AG08396 (cell line): ENCODE data around the gene GRIK3.

Source experiments
- DNase-seq: peaks from one replicate; pipeline ENCODE4 v3.0.0; 2012; ENCODE audit warnings: low spot score, mixed read lengths

GRIK3 gene

DNA sequence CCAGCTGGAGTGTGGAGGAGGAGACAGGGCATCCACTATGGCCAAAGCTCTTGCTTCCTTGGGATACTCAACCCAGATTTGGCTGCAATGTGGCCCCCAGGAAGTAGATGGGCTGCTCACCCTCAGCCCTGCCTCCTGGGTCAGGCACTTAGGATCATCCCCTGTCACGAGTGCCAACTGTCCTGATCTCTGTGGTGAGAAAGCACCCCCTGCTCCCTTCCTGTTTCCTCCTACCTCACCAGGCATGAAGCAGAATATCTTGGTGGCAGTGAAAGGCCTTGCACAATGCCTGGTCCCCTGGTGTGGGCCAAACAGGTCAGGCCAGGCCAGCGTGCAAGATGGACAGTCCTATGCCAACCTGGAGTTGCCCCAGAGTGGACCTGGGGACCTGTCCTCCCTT lies 211.7 kb downstream of the GRIK3 start:
- DNase-seq: no peak

DNA sequence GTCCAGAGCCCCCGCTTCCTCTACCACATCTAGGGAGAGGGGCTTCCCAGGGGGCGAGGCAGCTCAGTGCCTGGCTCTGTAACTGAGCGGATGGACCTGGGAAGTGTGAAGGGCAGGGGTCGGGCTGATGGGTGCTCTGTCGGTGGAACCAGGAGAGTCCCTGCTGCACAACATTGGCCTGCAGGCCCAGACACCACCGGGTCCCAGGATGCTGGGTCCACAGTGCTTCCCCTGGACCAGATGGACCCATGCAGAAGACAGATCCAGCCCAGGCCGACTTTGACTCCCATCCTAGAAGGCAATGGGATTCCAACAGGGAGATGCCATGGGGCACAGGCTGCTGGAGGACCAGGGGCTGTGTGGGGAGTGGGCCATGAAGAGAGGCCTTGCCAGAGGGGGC lies 212.9 kb downstream of the GRIK3 start:
- no peak for DNase-seq

DNA sequence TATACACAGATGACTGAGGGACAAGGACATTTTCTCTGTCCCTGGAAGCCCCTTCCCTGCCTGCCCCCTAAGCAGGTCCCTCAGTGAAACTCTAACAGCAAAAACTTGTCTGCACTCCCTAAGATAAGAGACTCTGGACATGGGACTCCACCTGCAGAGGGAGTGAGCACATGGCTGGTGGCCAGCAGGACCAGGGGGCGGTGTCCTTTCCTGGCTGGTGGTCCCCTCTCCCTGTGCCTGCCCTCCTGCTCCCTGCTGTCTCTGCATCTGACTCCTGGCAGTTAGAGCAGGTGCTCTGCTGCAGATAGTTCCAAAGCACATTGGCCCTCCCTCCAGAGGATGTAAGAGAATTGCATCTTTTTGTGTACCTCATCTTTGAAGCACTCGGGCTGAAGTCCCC lies 215.5 kb downstream of the GRIK3 start:
- DNase-seq: no peak

DNA sequence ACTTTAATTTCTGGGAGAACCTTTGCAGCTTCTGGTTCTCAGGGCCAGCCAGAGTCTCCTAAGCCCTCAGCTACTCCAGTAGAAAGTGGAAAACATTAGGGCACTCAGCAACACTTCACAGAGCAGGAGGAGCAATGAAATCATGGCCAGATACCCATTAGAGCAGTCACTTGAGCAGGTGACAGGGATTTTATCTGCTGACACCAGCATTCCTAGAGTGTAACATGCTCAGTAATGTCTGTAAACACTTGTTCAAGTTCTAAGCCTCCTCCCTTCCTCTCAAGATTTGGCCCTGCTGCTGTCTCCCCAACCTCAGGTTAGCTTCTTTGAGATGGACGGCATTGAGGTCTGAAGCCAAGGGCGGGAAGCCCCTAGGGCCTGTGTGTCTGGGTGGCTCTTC lies 218.0 kb downstream of the GRIK3 start:
- no peak for DNase-seq

DNA sequence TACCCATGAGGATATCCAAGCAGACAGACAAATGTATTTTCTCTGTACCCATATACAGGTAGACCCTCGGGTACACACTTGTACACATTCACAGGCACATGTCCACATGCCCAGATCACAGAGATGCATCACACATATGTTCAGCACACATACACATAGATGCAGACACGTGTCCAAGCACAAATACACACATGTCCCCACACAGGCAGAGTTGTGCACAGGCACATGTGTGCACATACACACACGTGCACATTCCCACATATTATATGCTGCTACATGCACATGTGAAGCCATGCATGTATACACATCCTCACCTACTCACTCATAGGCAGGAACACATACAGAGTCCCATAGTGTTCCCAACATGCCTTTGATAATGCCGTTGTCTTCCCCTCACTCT lies 219.5 kb downstream of the GRIK3 start:
- DNase-seq: no peak

DNA sequence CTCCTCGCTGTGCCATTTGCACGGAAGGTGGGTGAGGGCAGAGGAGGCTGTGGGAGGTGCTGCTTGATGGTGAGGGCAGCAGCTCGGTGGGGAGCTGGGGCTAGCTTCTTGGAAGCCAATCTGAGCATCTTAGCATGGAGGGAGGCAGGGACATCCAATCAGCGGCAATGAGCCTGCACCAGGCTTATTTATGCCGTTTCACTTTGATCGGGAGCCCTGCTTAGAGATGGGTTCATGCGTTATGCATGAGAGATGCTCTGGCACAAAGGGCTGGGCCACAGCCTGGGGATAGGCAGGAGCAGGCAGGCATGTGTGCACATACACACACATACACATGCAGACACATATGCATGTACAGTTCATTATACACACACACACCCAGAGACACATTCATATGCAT lies 220.2 kb downstream of the GRIK3 start:
- DNase-seq: no peak

DNA sequence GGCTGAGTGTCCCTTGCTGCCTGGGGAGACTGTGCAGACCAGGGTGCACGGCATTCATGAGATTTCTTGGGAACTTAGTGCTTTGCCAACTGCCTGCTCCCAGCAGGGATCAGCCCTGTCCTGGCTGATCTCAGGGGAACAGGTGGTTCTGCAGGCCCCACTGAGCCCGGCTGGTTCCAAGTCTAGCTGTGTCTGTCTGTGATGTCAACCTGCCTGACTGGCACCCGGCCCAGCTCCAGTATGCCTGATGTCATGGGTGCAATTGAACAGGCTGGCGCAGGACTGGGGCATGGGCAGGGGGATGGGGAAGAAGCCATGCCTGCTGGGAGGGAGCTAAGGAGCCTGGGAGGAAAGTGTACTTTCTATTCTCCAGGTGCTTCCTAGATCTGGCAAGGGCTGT lies 227.1 kb downstream of the GRIK3 start:
- DNase-seq: no peak

DNA sequence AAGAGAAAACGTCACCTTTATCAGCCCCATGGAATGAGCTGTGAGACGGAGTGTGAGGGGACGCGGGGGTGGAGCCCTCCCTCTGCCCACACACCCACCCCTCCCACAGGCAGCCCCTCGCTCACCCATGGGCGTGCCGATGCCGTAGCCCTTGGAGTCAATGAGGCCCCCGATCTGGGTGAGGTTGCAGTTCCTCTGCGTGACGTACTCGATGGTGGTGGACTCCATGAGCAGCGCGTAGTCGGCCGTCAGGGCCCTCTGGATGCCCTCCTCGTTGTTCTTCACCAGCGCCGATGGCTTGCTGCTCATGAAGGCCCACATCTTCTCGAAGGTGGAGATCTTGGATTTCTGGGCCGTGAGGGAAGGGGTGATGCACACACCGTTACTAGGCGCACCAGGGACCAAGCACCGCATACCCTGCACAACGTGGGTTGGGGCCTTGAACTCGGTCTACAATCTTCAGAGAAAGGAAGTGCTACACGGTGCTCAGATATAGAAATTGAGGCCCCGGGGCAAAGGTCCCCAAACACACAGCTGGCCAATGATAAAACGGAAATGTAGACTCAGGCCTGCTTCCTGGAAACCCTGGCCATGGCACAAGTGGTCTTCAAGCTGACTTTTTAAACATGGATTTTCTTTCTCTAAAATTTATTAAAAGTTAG lies 228.2 kb downstream of the GRIK3 start:
- no peak for DNase-seq

DNA sequence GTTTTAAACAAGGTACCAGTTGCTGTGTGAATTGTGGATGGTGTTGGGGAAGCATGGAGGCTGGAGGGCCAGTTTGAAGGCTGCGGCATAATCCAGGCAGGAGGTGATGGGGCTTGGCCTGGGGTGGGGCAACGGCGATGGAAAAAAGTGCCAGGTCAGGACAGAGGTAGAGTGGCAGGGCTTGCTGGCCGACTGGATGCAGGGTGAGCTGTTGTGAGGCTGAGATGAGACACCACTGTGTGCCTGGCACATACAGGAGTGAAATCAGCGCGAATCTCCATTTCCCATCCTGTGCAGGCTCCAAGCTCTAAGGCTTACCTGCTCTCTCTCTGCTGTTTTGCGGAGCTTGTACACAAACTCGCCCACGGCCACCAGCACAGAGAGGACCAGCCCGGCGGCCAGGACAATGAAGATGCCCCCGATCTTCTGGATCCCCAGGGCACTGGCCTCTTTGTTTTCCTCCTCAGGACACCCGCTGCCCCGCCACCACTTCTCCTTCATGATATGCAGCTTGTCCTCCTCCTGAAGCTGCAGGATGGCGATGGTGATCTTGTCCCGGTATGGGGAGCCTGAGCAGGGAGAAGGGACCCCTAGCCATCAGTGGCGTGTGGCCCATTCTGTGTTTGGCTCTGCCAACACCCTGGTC lies 229.5 kb downstream of the GRIK3 start:
- no peak for DNase-seq

DNA sequence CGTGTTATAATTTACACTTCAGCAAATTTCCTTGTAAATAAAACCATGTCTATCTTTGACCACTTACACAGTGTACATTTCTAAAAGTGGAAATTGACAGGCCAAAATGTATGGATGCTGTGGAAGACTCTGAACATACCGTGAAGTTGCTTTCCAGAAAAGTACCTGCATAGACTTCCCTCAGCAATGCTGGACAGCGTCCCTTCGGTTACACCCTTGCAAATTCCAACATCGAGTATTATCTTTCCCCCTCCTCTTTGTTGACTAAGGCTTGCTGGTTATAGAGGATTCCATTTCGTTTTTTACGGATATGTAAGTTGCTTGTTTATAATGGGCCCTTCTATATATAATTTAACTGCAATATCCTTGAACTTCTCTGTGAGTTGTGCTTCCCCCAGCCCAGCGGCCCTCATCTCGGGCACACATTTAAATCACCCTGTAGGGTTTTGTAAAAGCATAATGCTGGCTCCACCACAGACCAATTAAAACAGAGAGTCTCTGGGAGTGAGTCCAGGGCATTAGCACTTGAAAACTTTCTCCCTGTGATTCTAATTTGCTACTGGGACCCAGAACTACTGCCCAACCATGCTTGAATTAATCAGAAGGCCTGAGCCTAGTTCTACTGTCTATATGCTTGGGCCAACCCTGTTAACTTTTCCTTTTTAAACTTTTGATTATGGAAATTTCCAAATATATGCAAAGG lies 230.3 kb downstream of the GRIK3 start:
- no peak for DNase-seq

DNA sequence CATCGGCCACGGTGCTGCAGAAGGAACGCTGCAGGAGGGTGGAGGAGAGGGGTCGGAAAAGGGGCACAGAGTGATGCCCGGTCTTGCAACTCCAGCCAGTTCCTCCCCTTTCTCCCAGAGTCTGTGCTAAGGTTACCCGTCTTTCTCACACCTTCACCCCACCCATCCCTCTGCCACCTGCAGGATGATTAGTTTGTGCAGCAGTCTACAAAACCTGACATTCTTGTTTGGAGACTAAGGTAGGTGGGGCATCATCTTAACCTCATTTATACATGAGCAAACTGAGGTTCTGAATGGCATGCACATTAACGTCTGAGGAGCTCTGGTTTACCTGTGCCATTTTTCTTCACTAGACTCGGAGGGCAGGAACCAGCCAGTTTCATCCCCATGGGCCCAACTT lies 232.3 kb downstream of the GRIK3 start:
- DNase-seq: no peak

DNA sequence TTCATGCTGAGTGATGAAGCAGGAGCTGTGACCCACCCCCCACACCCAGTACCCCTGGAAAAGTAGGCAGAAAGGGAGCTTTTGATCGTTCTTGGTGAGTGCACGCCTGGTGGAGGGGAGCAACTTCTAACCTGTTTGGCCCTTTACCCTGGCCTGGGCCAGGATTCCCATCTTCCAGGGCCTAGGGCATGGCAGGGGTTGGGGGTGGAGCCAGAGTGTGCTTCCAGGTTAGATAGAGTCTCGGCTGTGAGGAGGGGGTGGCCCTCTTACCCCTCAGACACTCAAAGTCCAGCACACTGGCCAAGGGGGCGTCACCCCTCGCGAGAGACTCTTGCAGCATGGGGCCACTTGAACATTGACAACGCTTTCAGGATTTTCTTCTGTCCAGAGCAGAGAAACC lies 236.6 kb downstream of the GRIK3 start:
- DNase-seq: no peak

DNA sequence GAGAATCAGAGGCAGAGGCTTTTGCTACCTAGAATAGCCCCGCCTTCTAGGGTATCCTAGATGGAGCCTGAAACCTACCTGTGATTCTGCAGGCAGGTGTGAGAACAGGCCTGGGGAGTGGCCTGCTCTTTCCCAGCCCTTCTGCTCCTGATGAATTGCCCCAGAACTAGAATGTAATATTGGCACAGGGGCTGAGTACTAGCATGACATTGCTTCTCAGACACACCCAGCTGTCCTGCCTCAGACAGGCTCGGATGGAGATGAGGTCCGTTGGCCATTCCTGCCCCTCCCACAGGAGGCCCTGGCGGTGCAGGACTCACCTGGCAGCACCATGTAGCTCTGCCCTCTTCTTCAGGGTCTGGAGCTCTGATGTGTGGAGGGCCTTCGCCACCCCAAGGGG lies 237.6 kb downstream of the GRIK3 start:
- no peak for DNase-seq

DNA sequence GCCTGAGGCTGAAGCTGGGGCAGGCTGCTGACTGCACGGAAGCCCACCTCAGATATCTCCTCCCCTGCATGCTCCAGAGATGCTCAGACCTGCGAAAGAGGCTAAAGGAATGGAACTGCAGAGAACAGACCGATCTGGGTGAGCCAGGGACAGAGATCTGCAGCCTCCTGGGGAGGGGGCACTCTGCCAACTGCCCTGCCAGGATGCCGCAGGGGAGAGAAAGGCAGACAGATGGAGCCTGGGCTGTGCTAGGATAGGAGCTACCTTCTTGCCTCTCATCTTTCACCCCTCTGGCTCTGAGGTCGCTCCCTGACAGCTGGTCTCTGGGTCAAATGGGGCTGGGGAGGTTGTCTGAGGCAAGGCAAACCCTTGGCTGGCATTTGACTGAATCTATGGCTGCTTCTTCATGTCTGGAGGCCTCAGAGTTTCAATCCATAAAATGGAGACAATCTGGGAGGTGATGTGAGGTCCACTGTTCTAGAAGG lies 238.2 kb downstream of the GRIK3 start:
- no peak for DNase-seq

DNA sequence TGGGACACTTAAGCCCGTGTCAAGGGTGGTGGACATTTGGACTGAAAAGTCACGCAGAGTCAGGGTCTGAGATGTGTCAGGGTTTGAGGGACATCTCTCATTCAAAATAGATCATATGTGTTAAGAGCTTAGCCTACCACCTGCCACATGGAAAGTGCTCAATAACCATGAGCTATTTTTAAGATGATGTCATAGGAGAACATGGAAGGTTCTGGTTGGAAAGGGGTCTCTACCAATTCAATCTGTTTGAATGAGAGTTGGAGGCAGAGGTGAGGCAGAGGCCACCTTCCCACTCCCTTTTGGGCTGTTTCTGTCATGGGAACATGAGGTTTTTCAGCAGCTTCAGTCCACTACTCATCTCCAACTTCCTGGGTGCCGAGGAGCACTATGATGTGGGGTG lies 239.9 kb downstream of the GRIK3 start:
- no peak for DNase-seq

DNA sequence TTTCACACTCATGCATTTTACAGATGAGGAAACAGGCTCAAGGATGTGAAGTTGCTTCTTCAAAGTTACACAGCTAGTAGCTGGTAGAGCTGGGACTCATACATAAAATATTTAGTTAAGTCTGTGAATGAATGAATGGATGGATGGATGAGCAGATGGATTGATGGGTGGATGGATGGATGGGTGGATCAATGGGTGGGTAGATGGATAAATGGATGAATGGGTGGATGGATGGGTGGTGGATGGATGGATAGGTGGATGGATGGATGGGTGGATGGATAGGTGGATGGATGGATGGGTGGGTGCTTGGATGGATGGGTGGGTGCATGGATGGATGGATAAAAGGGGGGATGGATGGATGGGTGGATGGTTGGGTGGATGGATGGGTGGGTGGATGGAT lies 240.9 kb downstream of the GRIK3 start:
- no peak for DNase-seq

DNA sequence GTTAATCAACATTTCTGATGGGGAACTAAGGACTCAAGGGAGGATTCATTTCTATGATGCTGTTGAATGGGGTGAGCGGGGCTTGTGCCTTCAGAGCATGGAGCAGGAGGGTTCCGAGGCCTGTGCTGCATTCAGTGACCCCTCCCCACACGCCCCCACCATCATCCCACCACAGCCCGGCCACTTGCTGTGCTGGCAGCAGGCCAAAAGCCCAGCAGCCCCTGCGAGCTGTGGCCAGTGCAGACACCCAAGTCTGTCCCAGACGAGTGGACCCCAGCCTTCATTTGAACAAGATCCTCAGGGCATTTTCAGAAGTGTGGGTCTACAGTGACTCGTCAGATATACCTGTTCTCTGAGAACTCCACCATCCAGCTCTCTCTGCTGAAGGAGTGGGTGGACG lies 242.0 kb downstream of the GRIK3 start:
- no peak for DNase-seq

DNA sequence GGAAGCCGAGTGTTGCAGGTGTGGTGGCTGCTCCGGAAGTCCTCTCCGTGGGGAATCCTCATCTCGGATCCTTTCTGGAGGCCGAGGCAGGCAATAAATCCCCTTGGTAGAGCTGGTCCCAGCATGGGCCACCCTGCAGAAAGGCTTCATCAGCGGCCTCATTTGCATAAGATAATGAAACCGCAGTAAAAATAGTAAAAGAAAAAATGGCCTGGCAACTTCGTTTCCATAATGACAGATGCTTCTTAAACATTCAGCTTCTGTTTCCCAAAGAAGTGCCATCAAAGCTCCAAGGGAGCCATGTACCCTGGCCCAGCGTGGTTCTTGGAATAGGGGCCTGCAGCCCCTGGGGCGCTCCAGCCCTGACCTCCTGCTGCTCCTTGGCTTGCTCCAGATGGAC lies 244.1 kb downstream of the GRIK3 start:
- no peak for DNase-seq

DNA sequence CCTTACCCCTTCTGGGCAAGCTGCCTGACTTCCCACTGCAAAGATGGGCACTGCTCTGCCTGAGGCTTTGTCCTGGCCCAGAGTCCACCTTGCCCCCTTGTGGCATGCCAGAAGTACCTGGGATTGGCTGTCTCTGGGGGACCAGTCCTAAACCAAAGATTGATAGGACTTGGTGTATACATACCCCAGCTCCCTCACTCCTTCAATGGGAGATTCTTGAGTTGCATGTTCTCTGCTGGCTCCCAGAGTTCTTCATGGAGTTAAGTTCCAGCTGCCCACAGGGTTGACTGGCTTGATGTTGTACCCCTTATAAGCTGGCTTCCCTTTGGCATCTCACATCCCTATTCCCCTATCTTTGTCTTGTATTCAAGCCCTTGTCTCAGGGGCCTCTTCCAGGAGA lies 244.8 kb downstream of the GRIK3 start:
- no peak for DNase-seq

DNA sequence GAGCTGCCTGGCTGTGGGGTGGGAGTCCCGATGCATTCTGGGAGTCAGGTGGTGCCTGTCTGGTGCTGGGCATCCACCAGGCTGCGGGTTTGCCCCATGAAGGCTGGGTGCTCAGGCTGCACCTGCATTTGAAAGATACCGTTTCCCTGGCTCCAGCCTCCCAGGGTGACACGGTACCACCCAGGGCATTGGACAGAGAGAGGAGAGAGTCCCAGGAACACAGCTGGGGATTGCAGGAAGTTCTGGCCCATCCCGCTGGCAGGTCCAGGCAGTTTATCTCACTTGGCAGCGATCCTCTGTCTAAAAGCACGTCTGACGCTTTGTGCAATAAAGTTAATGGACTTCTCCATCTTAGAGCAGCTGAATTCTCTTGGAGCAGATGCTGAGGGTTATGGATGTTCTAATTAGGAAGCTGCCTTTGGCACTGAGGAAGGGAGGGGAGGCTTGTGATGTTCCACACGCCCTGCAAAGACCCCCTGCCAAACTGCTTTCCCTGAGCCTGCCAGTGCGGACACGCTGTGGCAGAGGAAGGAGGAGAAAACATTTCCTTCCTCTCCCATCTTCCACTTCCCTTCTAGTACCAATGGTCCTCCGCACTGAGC lies 246.9 kb downstream of the GRIK3 start:
- no peak for DNase-seq

DNA sequence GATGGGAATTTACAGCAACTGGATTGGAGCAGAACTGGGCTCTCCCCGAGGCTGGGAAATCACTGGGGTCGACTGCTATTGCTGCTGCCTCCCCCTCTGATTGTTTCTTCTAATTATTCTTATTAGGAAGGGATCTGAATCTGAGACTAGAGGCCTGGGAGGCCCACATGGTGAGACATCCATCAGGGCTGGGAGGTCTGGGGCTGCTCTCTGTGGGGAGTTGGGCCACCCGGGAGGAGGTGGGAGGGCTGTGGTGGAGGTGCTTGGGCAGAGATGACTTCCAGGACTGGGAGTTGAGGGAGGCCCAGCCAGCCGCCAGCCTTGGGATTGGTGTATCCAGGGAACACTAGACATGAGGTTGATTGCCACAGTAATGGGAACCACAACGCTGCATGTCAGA lies 247.9 kb downstream of the GRIK3 start:
- DNase-seq: no peak

DNA sequence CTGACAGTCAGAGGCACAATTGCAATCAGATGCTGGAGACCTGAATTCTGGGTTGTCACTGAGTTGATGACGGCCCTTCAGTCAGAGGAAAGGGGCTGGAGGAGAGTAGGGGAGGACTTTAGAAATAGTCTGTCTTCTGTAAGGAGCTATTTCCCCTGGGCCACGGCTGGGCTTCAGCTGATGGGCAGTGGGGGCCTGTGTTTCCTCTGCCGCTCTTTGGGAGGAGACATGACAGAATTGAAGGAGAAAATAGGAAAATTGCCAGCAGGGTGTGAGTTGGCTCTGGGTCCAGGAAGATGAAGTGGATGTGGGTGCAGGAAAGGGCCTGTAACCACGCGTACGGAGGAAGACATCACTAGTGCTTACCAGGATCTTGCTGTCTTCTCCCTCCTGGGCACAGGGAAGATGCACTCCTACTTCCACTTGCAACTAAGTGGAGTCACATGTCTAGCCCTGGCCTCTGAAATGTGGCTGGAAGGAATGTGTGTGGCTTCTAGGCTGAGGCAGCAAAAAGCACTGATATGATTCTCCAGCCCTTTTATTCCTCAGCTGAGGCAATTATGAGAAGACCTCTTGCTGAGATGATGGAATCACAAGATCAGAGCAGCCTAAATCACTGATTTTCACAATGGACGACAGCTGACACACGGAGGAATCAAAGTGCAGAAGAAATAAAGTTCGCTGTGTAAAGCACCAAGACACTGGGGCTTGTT lies 250.0 kb downstream of the GRIK3 start:
- no peak for DNase-seq
